Spleen (tissue), 11 donors: Measurements from ENCODE around the gene UNC79. TPM values are rescaled to one million over a fixed set of nuclear protein-coding genes. Genes with fewer than 3 reads are reported as not detected.

Experiments
- DNase-seq: peaks from one replicate; pipeline ENCODE4 v3.0.0-alpha.2; 2020
- H3K27ac ChIP-seq, 8 donors: fragments of 200-600 bp; sonication (generic) in 7 of 8; 1 replicate in 4 of 8; 2 replicates in 4 of 8; pipeline versions ENCODE4 v1.5.0 to v1.8.0; 2016 to 2021; ENCODE audit warnings: inconsistent platforms in 4 of 8, mild to moderate bottlenecking in 4 of 8, moderate library complexity in 1 of 8
- H3K27me3 ChIP-seq, 7 donors: fragments of 200-600 bp; sonication (generic) in 6 of 7; replicated peaks in 1 of 7; 1 replicate in 4 of 7; 2 replicates in 3 of 7; pipeline versions ENCODE4 v1.5.0 to v1.8.0; 2016 to 2021; ENCODE audit warnings: inconsistent platforms in 3 of 7, mild to moderate bottlenecking in 1 of 7
- H3K36me3 ChIP-seq, 6 donors: fragments of 200-600 bp; sonication (generic) in 5 of 6; 1 replicate in 4 of 6; 2 replicates in 2 of 6; pipeline versions ENCODE4 v1.5.0 to v1.8.0; 2016 to 2021; ENCODE audit warnings: inconsistent platforms in 2 of 6
- H3K4me1 ChIP-seq, 6 donors: fragments of 200-600 bp; sonication (generic) in 5 of 6; 1 replicate in 3 of 6; 2 replicates in 3 of 6; pipeline versions ENCODE4 v1.5.0 to v1.8.0; 2016 to 2021; ENCODE audit warnings: inconsistent platforms in 3 of 6
- H3K4me3 ChIP-seq, 8 donors: fragments of 200-600 bp; sonication (generic) in 7 of 8; 1 replicate in 4 of 8; 2 replicates in 4 of 8; pipeline versions ENCODE4 v1.5.0 to v1.8.0; 2016 to 2021; ENCODE audit warnings: inconsistent platforms in 4 of 8, mild to moderate bottlenecking in 4 of 8, moderate library complexity in 2 of 8
- H3K9me3 ChIP-seq, 8 donors: fragments of 200-600 bp; sonication (generic) in 7 of 8; 1 replicate in 4 of 8; 2 replicates in 4 of 8; pipeline versions ENCODE4 v1.5.0 to v1.8.0; 2016 to 2021; ENCODE audit warnings: inconsistent platforms in 4 of 8
- POLR2A ChIP-seq, 3 donors: fragments of 450-650 bp; IDR thresholded peaks; one replicate each; pipeline ENCODE4 v1.5.1; 2017; ENCODE audit warnings: antibody characterized with exemption in 3 of 3, mild to moderate bottlenecking in 1 of 3
- POLR2AphosphoS5 ChIP-seq, 3 donors: sonication (generic); formaldehyde crosslinking; IDR thresholded peaks; one replicate each; pipeline ENCODE4 v1.5.1; 2017; ENCODE audit warnings: antibody characterized with exemption in 3 of 3
- WGBS, 5 donors: extraction: QIAGEN DNeasy Blood & Tissue Kit in 3 of 5; methylation state at CpG; one replicate each; pipeline versions ENCODE4 v1.1.5 to v1.1.7; 2013 to 2018; 5-methylcytosine and 5-hydroxymethylcytosine counted together
- intact Hi-C: fragments of 100-400 bp; cut with DNase I; formaldehyde crosslinking; loops from one replicate; pipeline ENCODE4 v1.15.0; 2023; ENCODE audit warnings: low total_unique reads
- polyA plus RNA-seq, 3 donors: library from polyadenylated mRNA; stranded (reverse); fragments of 200-250 nt; gene quantifications; one replicate each; pipeline ENCODE4 v1.2.1, GENCODE V29; 2013
- small RNA-seq, 4 donors: library from RNA; depleted of rRNA; stranded (forward); fragments of <200 nt; gene quantifications; one replicate each; pipeline ENCODE3, GENCODE V24; 2016
- total RNA-seq, 7 donors: library from RNA; depleted of rRNA in 3 of 7; stranded (reverse); fragments of >200 nt in 3 of 7; fragmentation: NEBNext Ultra II Directional in 4 of 7; extraction: Animal tissue kit (Norgen Biotek cat#: 25700) in 4 of 7; gene quantifications; one replicate each; pipeline versions ENCODE4 v1.1.0 to v1.2.1, GENCODE V29; 2016 to 2021
- TF ChIP-seq, protein P1 (sequence below), 11 experiments: fragments of 200-600 bp in 7 of 11; fragments of 450-650 bp in 4 of 11; sonication (generic) in 4 of 11; IDR thresholded peaks in 8 of 11; conservative IDR thresholded peaks in 3 of 11; 1 replicate in 7 of 11; 2 replicates in 4 of 11; pipeline versions ENCODE4 v1.4.0 to v1.8.0; 2016 to 2021; ENCODE audit warnings: antibody characterized with exemption in 11 of 11, inconsistent platforms in 4 of 11, mild to moderate bottlenecking in 1 of 11
- donor health status: healthy with polysubstance abuse.
- donor health status: DM: no; HTN: no; CAD: no; lungs with moderate emphysema.
- donor health status: DM: no; HTN: no; CAD: no.
- donor health status: Bipolar disorder and iron deficiency.
- donor health status: healthy.
- donor health status: DM: no; HTN: no; CAD: no.
- donor health status: DM: yes; HTN: yes; CAD: no.

Gene UNC79
- total and polyA plus RNA-seq, 10 donors: 0.03 to 0.24 (median 0.08) TPM; not detected in 2

DNA sequence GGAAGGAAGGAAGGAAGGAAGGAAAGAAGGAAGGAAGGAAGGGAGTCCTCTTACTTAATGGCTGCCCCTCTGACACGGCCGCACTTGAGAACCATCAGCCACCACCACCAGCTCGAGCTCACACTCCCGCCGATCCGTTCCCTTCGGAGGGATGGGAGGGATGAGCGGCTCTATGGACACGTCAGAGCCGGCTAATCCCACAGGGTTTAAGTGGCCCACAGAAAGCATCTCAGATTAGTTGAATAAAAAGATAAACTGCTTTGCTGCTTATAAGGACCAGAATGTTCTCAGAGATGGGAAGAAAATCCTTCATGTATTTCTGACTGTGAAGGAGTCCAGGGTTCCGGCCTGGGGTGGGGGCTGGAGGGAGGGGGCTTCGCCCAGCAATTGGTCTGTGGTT lies 326.5 kb downstream of the UNC79 start:
- intact Hi-C loops: no loop called here
- TF ChIP-seq POLR2AphosphoS5 (IDR thresholded peaks at IDR 0.05) (no peak), POLR2A (IDR thresholded peaks at IDR 0.05) (no peak)
- TF ChIP-seq, protein P1, sequence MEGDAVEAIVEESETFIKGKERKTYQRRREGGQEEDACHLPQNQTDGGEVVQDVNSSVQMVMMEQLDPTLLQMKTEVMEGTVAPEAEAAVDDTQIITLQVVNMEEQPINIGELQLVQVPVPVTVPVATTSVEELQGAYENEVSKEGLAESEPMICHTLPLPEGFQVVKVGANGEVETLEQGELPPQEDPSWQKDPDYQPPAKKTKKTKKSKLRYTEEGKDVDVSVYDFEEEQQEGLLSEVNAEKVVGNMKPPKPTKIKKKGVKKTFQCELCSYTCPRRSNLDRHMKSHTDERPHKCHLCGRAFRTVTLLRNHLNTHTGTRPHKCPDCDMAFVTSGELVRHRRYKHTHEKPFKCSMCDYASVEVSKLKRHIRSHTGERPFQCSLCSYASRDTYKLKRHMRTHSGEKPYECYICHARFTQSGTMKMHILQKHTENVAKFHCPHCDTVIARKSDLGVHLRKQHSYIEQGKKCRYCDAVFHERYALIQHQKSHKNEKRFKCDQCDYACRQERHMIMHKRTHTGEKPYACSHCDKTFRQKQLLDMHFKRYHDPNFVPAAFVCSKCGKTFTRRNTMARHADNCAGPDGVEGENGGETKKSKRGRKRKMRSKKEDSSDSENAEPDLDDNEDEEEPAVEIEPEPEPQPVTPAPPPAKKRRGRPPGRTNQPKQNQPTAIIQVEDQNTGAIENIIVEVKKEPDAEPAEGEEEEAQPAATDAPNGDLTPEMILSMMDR (IDR thresholded peaks at IDR 0.05 in 8 of 11, conservative IDR thresholded peaks at IDR 0.05 in 3 of 11): no peak

More for the DNA sequence above, 326.5 kb downstream of the UNC79 start:
- no peak overlapping the region for H3K27ac ChIP-seq
- no peak overlapping the region for H3K4me3 ChIP-seq
- DNase-seq: no peak
- H3K27me3 ChIP-seq: peaks cover 0 to 26% (median 0%) of the 10 kb centered on the region in 7 donors
- H3K36me3 ChIP-seq: no peaks in the 10 kb centered on the region
- H3K4me1 ChIP-seq: peaks cover 0 to 4% (median 0%) of the 10 kb centered on the region in 6 donors
- 71 to 83% (median 80%) methylated on average over 12 of the region's 12 CpGs for WGBS, 5 donors
- no peaks in the 10 kb centered on the region for H3K9me3 ChIP-seq

Small RNAs within 50 kb of the gene (small RNA-seq; reads per million reads assigned to genes)
- gene RF00019: 0 reads per million in 4 donors
- gene RF02271: 0 reads per million in 4 donors
- gene RNU6-1258P: 0 reads per million in 4 donors

Other genes with a start within 250 kb of the UNC79 start
- 10 to 100 TPM; 16.3 to 31.4 (median 28.1) TPM for gene MOAP1, start 246.0 kb upstream of the UNC79 start, total RNA-seq
- 10 to 100 TPM; 17.3 to 23.8 (median 21.5) TPM for gene MOAP1, start 246.0 kb upstream of the UNC79 start, polyA plus RNA-seq
- gene LYSET, start 245.6 kb upstream of the UNC79 start, total RNA-seq: 10 to 100 TPM in 5 of 7 donors, 1 to 10 TPM in 2; 8.5 to 15.7 (median 14.1) TPM
- gene LYSET, start 245.6 kb upstream of the UNC79 start, polyA plus RNA-seq: 10 to 100 TPM; 21.8 to 29.2 (median 25.8) TPM
- gene GON7, start 223.9 kb upstream of the UNC79 start, total RNA-seq: 10 to 100 TPM in 3 of 7 donors, 1 to 10 TPM in 4; 7.2 to 16.6 (median 8.7) TPM
- gene GON7, start 223.9 kb upstream of the UNC79 start, polyA plus RNA-seq: 10 to 100 TPM; 19.3 to 27.0 (median 24.8) TPM
- 10 to 100 TPM; 15.9 to 39.7 (median 22.2) TPM for gene UBR7, start 223.7 kb upstream of the UNC79 start, total RNA-seq
- gene UBR7, start 223.7 kb upstream of the UNC79 start, polyA plus RNA-seq: 10 to 100 TPM in 2 of 3 donors, 1 to 10 TPM in 1; 9.7 to 15.1 (median 13.1) TPM
- 10 to 100 TPM; 27.3 to 48.4 (median 33.5) TPM for gene BTBD7, start 97.9 kb upstream of the UNC79 start, total RNA-seq
- 1 to 10 TPM; 5.0 to 8.5 (median 5.8) TPM for gene BTBD7, start 97.9 kb upstream of the UNC79 start, polyA plus RNA-seq
- gene COX8C, start 83.8 kb upstream of the UNC79 start, total RNA-seq: not detected
- not detected for gene COX8C, start 83.8 kb upstream of the UNC79 start, polyA plus RNA-seq